Measurements from ENCODE around the gene DENND6A. TPM values are rescaled to one million over a fixed set of nuclear protein-coding genes. Genes with fewer than 3 reads are reported as not detected.

DENND6A gene
- total and polyA plus RNA-seq, 2 donors (not counting 1 experiment from before 2014, with no cell fraction given): 11.4 to 13.4 TPM

- Histone ChIP-seq H3K27me3 (ENCODE audit: control insufficient read depth, insufficient read depth, low read length) (no peaks in the 10 kb centered on the region), H2AFZ (ENCODE audit: low read length) (no peak overlapping the region), H3K36me3 (ENCODE audit: control insufficient read depth, insufficient read depth, low read length) (peaks cover 1% of the 10 kb centered on the region), H3K4me1 (ENCODE audit: control insufficient read depth, extremely low read depth, insufficient read depth, low read length) (peaks cover 7% of the 10 kb centered on the region), H3K4me3 (replicated peaks in 1 of 4; ENCODE audit: control extremely low read depth in 1 of 4, insufficient read depth in 1 of 4, low read depth in 3 of 4, low read length in 4 of 4) (peak overlapping the region; percentile 60 to 98 (median 86)), H3K4me2 (ENCODE audit: extremely low read depth, insufficient read depth, low read length) (peak overlapping the region; percentile 17), H3K27ac (ENCODE audit: insufficient read depth, low read length) (peak overlapping the region; percentile 97), H3K79me2 (ENCODE audit: control insufficient read depth, insufficient read depth, low read length) (peaks cover 59% of the 10 kb centered on the region), H3K9me3 (ENCODE audit: control insufficient read depth, insufficient read depth, low read depth, low read length) (no peaks in the 10 kb centered on the region), H3K9ac (ENCODE audit: insufficient read depth, low read length) (peak overlapping the region; percentile 90), H4K20me1 (ENCODE audit: control insufficient read depth, extremely low read depth, insufficient read depth, low read length) (peaks cover 25% of the 10 kb centered on the region)
- peak; percentile 86 to 94 for DNase-seq (ENCODE audit: low read depth in 2 of 2)
- no peak for TF ChIP-seq EZH2 (IDR thresholded peaks at IDR 0.05; ENCODE audit: low read length, missing control alignments)
- TF ChIP-seq CTCF (conservative IDR thresholded peaks at IDR 0.05 in 1 of 2, IDR thresholded peaks at IDR 0.05 in 1 of 2; ENCODE audit: low read depth in 1 of 2, low read length in 2 of 2): no peak
Observed at GRCh38 chr3:57596495-57597126, 96.3 kb downstream of the DENND6A start.

- peaks cover 76% of the 10 kb centered on the region for H3K79me2 ChIP-seq (ENCODE audit: control insufficient read depth, insufficient read depth, low read length)
- no peak for DNase-seq (ENCODE audit: low read depth in 2 of 2)
- peak overlapping the region; percentile 97 for H3K27ac ChIP-seq (ENCODE audit: insufficient read depth, low read length)
- H3K36me3 ChIP-seq (ENCODE audit: control insufficient read depth, insufficient read depth, low read length): peaks cover 1% of the 10 kb centered on the region
- H3K4me1 ChIP-seq (ENCODE audit: control insufficient read depth, extremely low read depth, insufficient read depth, low read length): peaks cover 7% of the 10 kb centered on the region
- H3K4me3 ChIP-seq (replicated peaks in 1 of 4; ENCODE audit: control extremely low read depth in 1 of 4, insufficient read depth in 1 of 4, low read depth in 3 of 4, low read length in 4 of 4): peak overlapping the region; percentile 60 to 98 (median 86)
- TF ChIP-seq EZH2 (IDR thresholded peaks at IDR 0.05; ENCODE audit: low read length, missing control alignments) (no peak), CTCF (conservative IDR thresholded peaks at IDR 0.05 in 1 of 2, IDR thresholded peaks at IDR 0.05 in 1 of 2; ENCODE audit: low read depth in 1 of 2, low read length in 2 of 2) (no peak)
- H3K27me3 ChIP-seq (ENCODE audit: control insufficient read depth, insufficient read depth, low read length): no peaks in the 10 kb centered on the region
- no peaks in the 10 kb centered on the region for H3K9me3 ChIP-seq (ENCODE audit: control insufficient read depth, insufficient read depth, low read depth, low read length)
- H3K9ac ChIP-seq (ENCODE audit: insufficient read depth, low read length): peak overlapping the region; percentile 46
- H3K4me2 ChIP-seq (ENCODE audit: extremely low read depth, insufficient read depth, low read length): peak overlapping the region; percentile 96
- no peak overlapping the region for H2AFZ ChIP-seq (ENCODE audit: low read length)
- peaks cover 25% of the 10 kb centered on the region for H4K20me1 ChIP-seq (ENCODE audit: control insufficient read depth, extremely low read depth, insufficient read depth, low read length)
Observed at GRCh38 chr3:57594576-57594975, 98.3 kb downstream of the DENND6A start.

- Histone ChIP-seq H3K4me2 (ENCODE audit: extremely low read depth, insufficient read depth, low read length) (peak overlapping the region; percentile 96), H3K27me3 (ENCODE audit: control insufficient read depth, insufficient read depth, low read length) (no peaks in the 10 kb centered on the region), H3K4me1 (ENCODE audit: control insufficient read depth, extremely low read depth, insufficient read depth, low read length) (peaks cover 7% of the 10 kb centered on the region), H3K4me3 (replicated peaks in 1 of 4; ENCODE audit: control extremely low read depth in 1 of 4, insufficient read depth in 1 of 4, low read depth in 3 of 4, low read length in 4 of 4) (peak overlapping the region; percentile 60 to 98 (median 86)), H3K36me3 (ENCODE audit: control insufficient read depth, insufficient read depth, low read length) (peaks cover 1% of the 10 kb centered on the region), H3K9me3 (ENCODE audit: control insufficient read depth, insufficient read depth, low read depth, low read length) (no peaks in the 10 kb centered on the region), H3K79me2 (ENCODE audit: control insufficient read depth, insufficient read depth, low read length) (peaks cover 81% of the 10 kb centered on the region), H3K27ac (ENCODE audit: insufficient read depth, low read length) (peak overlapping the region; percentile 97), H4K20me1 (ENCODE audit: control insufficient read depth, extremely low read depth, insufficient read depth, low read length) (peaks cover 25% of the 10 kb centered on the region), H3K9ac (ENCODE audit: insufficient read depth, low read length) (peak overlapping the region; percentile 46), H2AFZ (ENCODE audit: low read length) (no peak overlapping the region)
- no peak for TF ChIP-seq CTCF (conservative IDR thresholded peaks at IDR 0.05 in 1 of 2, IDR thresholded peaks at IDR 0.05 in 1 of 2; ENCODE audit: low read depth in 1 of 2, low read length in 2 of 2)
- TF ChIP-seq EZH2 (IDR thresholded peaks at IDR 0.05; ENCODE audit: low read length, missing control alignments): no peak
- no peak for DNase-seq (ENCODE audit: low read depth in 2 of 2)
Observed at GRCh38 chr3:57594144-57594543, 98.7 kb downstream of the DENND6A start.

Data from fibroblast of lung (primary cell).